K562 (cell line): ENCODE results near the gene ADRB2. TPM values are rescaled to one million over a fixed set of nuclear protein-coding genes. Genes with fewer than 3 reads are reported as not detected.

ENCODE experiments used
- CBX2 ChIP-seq: fragments of 200-600 bp; sonication (generic); IDR thresholded peaks from one replicate; pipeline ENCODE4 v1.6.1; 2012; ENCODE audit warnings: mild to moderate bottlenecking, low read length, inconsistent platforms; ENCODE audit not compliant: insufficient read depth, poor library complexity, severe bottlenecking
- CREBBP ChIP-seq: IDR thresholded peaks from one replicate; pipeline ENCODE4 v1.6.1; 2012; ENCODE audit warnings: low read depth, mild to moderate bottlenecking, control low read depth, inconsistent platforms, low read length
- HES1 ChIP-seq: fragments of 450-650 bp; IDR thresholded peaks from 2 replicates; pipeline ENCODE4 v1.6.1; 2016; ENCODE audit warnings: low read depth, mild to moderate bottlenecking, moderate library complexity
- ID3 ChIP-seq, 2 experiments: fragments of 250-450 bp in 1 of 2; fragments of 450-650 bp in 1 of 2; sonication (Bioruptor Pico) in 1 of 2; IDR thresholded peaks; 2 replicates each; pipeline versions ENCODE4 v1.6.1 to v1.8.0; 2016 to 2021; ENCODE audit warnings: mild to moderate bottlenecking in 2 of 2, moderate library complexity in 2 of 2, missing compliant biosample characterization in 1 of 2, missing genetic modification characterization in 1 of 2
- LEF1 ChIP-seq: fragments of 450-650 bp; IDR thresholded peaks from 2 replicates; pipeline ENCODE4 v1.6.1; 2016; ENCODE audit warnings: mild to moderate bottlenecking
- NKRF ChIP-seq: fragments of 450-650 bp; IDR thresholded peaks from 2 replicates; pipeline ENCODE4 v1.6.1; 2016; ENCODE audit warnings: borderline replicate concordance
- ZNF140 ChIP-seq: fragments of 250-450 bp; sonication (Bioruptor Pico); IDR thresholded peaks from 2 replicates; pipeline ENCODE4 v1.8.0; 2021; ENCODE audit warnings: moderate library complexity, mild to moderate bottlenecking, inconsistent platforms
- polyA plus RNA-seq, 8 experiments: library from polyadenylated mRNA; depleted of rRNA in 4 of 8; stranded (reverse) in 5 of 8; unstranded in 3 of 8; fragments of >200 nt; fragmentation: Nextera tagmentation in 2 of 8; fragmentation: Illumina TruSeq in 1 of 8; extraction: Ambion mirVana in 2 of 8; extraction: Trizol in 1 of 8; gene quantifications; 2 replicates each; pipeline versions ENCODE4 v1.2.1 to v1.2.3, GENCODE V29; 2011 to 2014; ENCODE audit warnings: inconsistent platforms in 1 of 8, missing spikeins in 1 of 8
- total RNA-seq, 7 experiments: library from RNA; depleted of rRNA in 6 of 7; stranded (reverse); fragments of >200 nt in 6 of 7; fragmentation: Illumina TruSeq in 2 of 7; extraction: Trizol in 2 of 7; gene quantifications; 2 replicates each; pipeline versions ENCODE4 v1.2.1 to v1.2.3, GENCODE V29; 2011 to 2021; ENCODE audit warnings: low replicate concordance in 1 of 7

ADRB2 gene
- total and polyA plus RNA-seq, 9 of the 15 experiments (the other 6 are each of a cell fraction or from before 2014, with no cell fraction given), result 0.01 to 0.18 (median 0.04) TPM; not detected in 2

GRCh38 chr5:148861696-148862095, 35.3 kb downstream of the ADRB2 start (continued):
- TF ChIP-seq NKRF (no peak), CBX2 (no peak), ZNF140 (CRISPR knock-in tag) (no peak), ID3 (CRISPR knock-in tag; IDR thresholded peaks at IDR 0.05) (no peak), ID3 (tag; IDR thresholded peaks at IDR 0.05) (no peak), LEF1 (no peak), CREBBP (no peak), HES1 (no peak)
